ENCODE results near the gene PUS7.

DNA sequence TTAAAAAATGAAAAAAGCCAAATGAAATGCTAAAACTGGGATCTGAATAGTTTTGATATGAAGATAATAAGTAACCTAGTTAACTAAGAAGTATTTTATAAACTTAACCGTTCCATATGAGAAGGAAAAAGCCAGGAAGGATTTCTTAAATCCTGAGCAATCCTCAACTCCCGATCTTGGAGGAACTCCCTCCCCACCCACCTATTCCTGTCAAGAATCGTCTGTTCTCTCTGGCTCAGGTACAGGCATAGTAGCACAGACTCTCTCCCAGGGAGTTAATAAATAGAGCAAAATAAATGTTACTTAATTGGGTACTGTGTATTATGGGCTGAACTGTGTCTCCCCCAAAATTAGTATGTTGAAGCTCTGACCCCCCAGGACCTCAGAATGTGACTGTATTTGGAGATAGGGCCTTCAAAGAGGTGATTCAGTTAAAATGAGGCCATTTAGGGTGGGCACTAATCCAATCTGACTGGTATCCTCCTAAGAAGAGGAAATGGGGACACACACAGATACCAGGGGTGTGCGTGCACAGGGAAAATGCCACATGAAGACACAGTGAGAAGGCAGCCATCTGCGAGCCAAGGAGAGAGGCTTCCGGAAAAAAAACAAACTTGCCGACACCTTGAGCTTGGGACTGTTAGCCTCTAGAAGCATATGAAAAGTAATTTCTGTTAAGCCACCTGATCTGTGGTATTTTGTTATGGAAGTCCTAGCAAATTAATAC is 28.7 kb downstream of the PUS7 start:
- TF ChIP-seq, protein P1, sequence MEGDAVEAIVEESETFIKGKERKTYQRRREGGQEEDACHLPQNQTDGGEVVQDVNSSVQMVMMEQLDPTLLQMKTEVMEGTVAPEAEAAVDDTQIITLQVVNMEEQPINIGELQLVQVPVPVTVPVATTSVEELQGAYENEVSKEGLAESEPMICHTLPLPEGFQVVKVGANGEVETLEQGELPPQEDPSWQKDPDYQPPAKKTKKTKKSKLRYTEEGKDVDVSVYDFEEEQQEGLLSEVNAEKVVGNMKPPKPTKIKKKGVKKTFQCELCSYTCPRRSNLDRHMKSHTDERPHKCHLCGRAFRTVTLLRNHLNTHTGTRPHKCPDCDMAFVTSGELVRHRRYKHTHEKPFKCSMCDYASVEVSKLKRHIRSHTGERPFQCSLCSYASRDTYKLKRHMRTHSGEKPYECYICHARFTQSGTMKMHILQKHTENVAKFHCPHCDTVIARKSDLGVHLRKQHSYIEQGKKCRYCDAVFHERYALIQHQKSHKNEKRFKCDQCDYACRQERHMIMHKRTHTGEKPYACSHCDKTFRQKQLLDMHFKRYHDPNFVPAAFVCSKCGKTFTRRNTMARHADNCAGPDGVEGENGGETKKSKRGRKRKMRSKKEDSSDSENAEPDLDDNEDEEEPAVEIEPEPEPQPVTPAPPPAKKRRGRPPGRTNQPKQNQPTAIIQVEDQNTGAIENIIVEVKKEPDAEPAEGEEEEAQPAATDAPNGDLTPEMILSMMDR (optimal IDR thresholded peaks at IDR 0.05 in 1 of 3, IDR thresholded peaks at IDR 0.05 in 1 of 3, conservative IDR thresholded peaks at IDR 0.05 in 1 of 3; ENCODE audit: extremely low read depth in 1 of 3, insufficient read depth in 2 of 3, low read length in 3 of 3) = no peak
- TF ChIP-seq EZH2 (IDR thresholded peaks at IDR 0.05; ENCODE audit: low read length) = no peak

Data from keratinocyte (primary cell).